ENCODE measurements around the gene RAPGEF5. TPM values are rescaled to one million over a fixed set of nuclear protein-coding genes. Genes with fewer than 3 reads are reported as not detected.

The RAPGEF5 gene
- total and polyA plus RNA-seq, 12 donors: 5.1 to 87.0 (median 26.0) TPM

GRCh38 chr7:22219739-22220493 is 137.0 kb downstream of the RAPGEF5 start:
- no peaks in the 10 kb centered on the region for H3K27me3 ChIP-seq
- H3K4me3 ChIP-seq: peak overlapping the region in 1 of 4 donors; percentile 56
- H3K36me3 ChIP-seq (replicated peaks in 1 of 2): no peaks in the 10 kb centered on the region
- WGBS, 4 donors: 51 to 56% (median 53%) methylated on average over 10 of the region's 10 CpGs
- intact Hi-C loops (cut with DNase I): no loop called here
- DNase-seq: no peak
- peaks cover 0 to 15% of the 10 kb centered on the region in 2 donors for H3K4me1 ChIP-seq (replicated peaks in 1 of 2)
- TF ChIP-seq, protein P1, sequence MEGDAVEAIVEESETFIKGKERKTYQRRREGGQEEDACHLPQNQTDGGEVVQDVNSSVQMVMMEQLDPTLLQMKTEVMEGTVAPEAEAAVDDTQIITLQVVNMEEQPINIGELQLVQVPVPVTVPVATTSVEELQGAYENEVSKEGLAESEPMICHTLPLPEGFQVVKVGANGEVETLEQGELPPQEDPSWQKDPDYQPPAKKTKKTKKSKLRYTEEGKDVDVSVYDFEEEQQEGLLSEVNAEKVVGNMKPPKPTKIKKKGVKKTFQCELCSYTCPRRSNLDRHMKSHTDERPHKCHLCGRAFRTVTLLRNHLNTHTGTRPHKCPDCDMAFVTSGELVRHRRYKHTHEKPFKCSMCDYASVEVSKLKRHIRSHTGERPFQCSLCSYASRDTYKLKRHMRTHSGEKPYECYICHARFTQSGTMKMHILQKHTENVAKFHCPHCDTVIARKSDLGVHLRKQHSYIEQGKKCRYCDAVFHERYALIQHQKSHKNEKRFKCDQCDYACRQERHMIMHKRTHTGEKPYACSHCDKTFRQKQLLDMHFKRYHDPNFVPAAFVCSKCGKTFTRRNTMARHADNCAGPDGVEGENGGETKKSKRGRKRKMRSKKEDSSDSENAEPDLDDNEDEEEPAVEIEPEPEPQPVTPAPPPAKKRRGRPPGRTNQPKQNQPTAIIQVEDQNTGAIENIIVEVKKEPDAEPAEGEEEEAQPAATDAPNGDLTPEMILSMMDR (IDR thresholded peaks at IDR 0.05): no peak
- no peak for TF ChIP-seq POLR2A (IDR thresholded peaks at IDR 0.05)
- peak overlapping the region; percentile 14 to 77 (median 55) for H3K27ac ChIP-seq
- H3K9me3 ChIP-seq (replicated peaks in 1 of 3): no peaks in the 10 kb centered on the region

- Histone ChIP-seq H3K9me3 (replicated peaks in 1 of 3) (no peaks in the 10 kb centered on the region), H3K4me3 (peak overlapping the region in 1 of 4 donors; percentile 56), H3K27ac (peak overlapping the region in 4 of 5 donors; percentile 16 to 77 (median 60)), H3K27me3 (no peaks in the 10 kb centered on the region), H3K4me1 (replicated peaks in 1 of 2) (peaks cover 0 to 15% of the 10 kb centered on the region in 2 donors), H3K36me3 (replicated peaks in 1 of 2) (no peaks in the 10 kb centered on the region)
- DNase-seq: no peak
- intact Hi-C loops (cut with DNase I): no loop called here
- WGBS, 4 donors: 47 to 66% (median 60%) methylated on average over 4 of the region's 4 CpGs
- TF ChIP-seq, protein P1 (IDR thresholded peaks at IDR 0.05): no peak
- peak in 1 of 2 donors; percentile 42 for TF ChIP-seq POLR2A (IDR thresholded peaks at IDR 0.05)
Observed at GRCh38 chr7:22219036-22219435, 137.9 kb downstream of the RAPGEF5 start.

GRCh38 chr7:22216832-22217475 is 140.0 kb downstream of the RAPGEF5 start:
- intact Hi-C loops (cut with DNase I): no loop called here
- TF ChIP-seq, protein P1 (IDR thresholded peaks at IDR 0.05): no peak
- no peak for TF ChIP-seq POLR2A (IDR thresholded peaks at IDR 0.05)
- Histone ChIP-seq H3K4me1 (replicated peaks in 1 of 2) (peaks cover 0 to 7% of the 10 kb centered on the region in 2 donors), H3K36me3 (replicated peaks in 1 of 2) (no peaks in the 10 kb centered on the region), H3K4me3 (peak overlapping the region in 1 of 4 donors; percentile 56), H3K27me3 (no peaks in the 10 kb centered on the region), H3K9me3 (replicated peaks in 1 of 3) (no peaks in the 10 kb centered on the region), H3K27ac (peak overlapping the region in 3 of 5 donors; percentile 18 to 65 (median 51))
- no peak for DNase-seq
- WGBS, 4 donors: 39 to 50% (median 48%) methylated on average over 4 of the region's 4 CpGs

DNA sequence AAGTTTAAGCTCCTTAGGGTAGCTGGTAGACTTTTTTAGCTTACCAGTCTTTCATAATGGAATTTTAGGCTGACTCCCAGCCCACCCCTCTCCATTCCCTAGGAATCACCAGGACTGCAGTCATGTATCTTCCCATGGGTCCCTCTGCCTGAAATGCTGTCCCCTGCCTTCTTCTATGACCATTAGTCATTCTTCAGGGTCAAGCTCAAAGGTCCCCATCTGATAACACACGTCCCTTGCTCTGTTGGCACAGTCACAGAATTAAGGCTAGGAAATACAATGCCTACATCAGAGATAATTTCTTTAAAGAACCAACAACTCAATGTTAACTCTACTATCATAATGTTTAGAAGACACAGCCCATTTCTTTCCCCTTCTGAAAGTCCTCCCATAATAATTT is 140.6 kb downstream of the RAPGEF5 start:
- Histone ChIP-seq H3K27ac (peak overlapping the region in 2 of 5 donors; percentile 51 to 65), H3K27me3 (no peaks in the 10 kb centered on the region), H3K9me3 (replicated peaks in 1 of 3) (no peaks in the 10 kb centered on the region), H3K4me3 (peak overlapping the region in 1 of 4 donors; percentile 56), H3K4me1 (replicated peaks in 1 of 2) (peaks cover 0 to 7% of the 10 kb centered on the region in 2 donors), H3K36me3 (replicated peaks in 1 of 2) (no peaks in the 10 kb centered on the region)
- DNase-seq: no peak
- no peak for TF ChIP-seq POLR2A (IDR thresholded peaks at IDR 0.05)
- TF ChIP-seq, protein P1 (IDR thresholded peaks at IDR 0.05): no peak
- intact Hi-C loops (cut with DNase I): no loop called here
- 20 to 35% (median 23%) methylated on average over 1 of the region's 1 CpG for WGBS, 4 donors
